ENCODE data around the gene CALML6. TPM values are rescaled to one million over a fixed set of nuclear protein-coding genes. Genes with fewer than 3 reads are reported as not detected.

CALML6 gene
- polyA plus RNA-seq, 2 donors = 0.22 to 0.83 TPM

- WGBS, 2 donors = 67% methylated on average over 29 of the region's 29 CpGs
- H3K27ac ChIP-seq (ENCODE audit: low read depth in 2 of 2, low read length in 1 of 2) = no peak overlapping the region
- no peak overlapping the region for H3K4me3 ChIP-seq (ENCODE audit: low read depth in 1 of 2, low read length in 2 of 2)
Observed at GRCh38 chr1:1922956-1923833, 8.1 kb downstream of the CALML6 start.

GRCh38 chr1:1924386-1924785, 9.3 kb downstream of the CALML6 start:
- Histone ChIP-seq H3K4me1 (ENCODE audit: control insufficient read depth in 2 of 2, insufficient read depth in 2 of 2, low read length in 1 of 2) (peaks cover 0 to 3% of the 10 kb centered on the region in 2 donors), H3K9me3 (ENCODE audit: control insufficient read depth in 2 of 2, insufficient read depth in 1 of 2, low read depth in 1 of 2, low read length in 1 of 2) (peaks cover 0 to 2% of the 10 kb centered on the region in 2 donors), H3K36me3 (ENCODE audit: control insufficient read depth in 2 of 2, insufficient read depth in 2 of 2, low read length in 1 of 2) (no peaks in the 10 kb centered on the region), H3K27me3 (ENCODE audit: control insufficient read depth in 1 of 2, insufficient read depth in 2 of 2, low read length in 2 of 2) (no peaks in the 10 kb centered on the region), H3K27ac (ENCODE audit: low read depth in 2 of 2, low read length in 1 of 2) (no peak overlapping the region), H3K4me3 (ENCODE audit: low read depth in 1 of 2, low read length in 2 of 2) (no peak overlapping the region)
- 36 to 41% methylated on average over 18 of the region's 18 CpGs for WGBS, 2 donors

More at GRCh38 chr1:1922956-1923833, 8.1 kb downstream of the CALML6 start:
- Histone ChIP-seq H3K4me1 (ENCODE audit: control insufficient read depth in 2 of 2, insufficient read depth in 2 of 2, low read length in 1 of 2) (peaks cover 3 to 9% of the 10 kb centered on the region in 2 donors), H3K9me3 (ENCODE audit: control insufficient read depth in 2 of 2, insufficient read depth in 1 of 2, low read depth in 1 of 2, low read length in 1 of 2) (peaks cover 0 to 2% of the 10 kb centered on the region in 2 donors), H3K36me3 (ENCODE audit: control insufficient read depth in 2 of 2, insufficient read depth in 2 of 2, low read length in 1 of 2) (no peaks in the 10 kb centered on the region), H3K27me3 (ENCODE audit: control insufficient read depth in 1 of 2, insufficient read depth in 2 of 2, low read length in 2 of 2) (no peaks in the 10 kb centered on the region)

DNA sequence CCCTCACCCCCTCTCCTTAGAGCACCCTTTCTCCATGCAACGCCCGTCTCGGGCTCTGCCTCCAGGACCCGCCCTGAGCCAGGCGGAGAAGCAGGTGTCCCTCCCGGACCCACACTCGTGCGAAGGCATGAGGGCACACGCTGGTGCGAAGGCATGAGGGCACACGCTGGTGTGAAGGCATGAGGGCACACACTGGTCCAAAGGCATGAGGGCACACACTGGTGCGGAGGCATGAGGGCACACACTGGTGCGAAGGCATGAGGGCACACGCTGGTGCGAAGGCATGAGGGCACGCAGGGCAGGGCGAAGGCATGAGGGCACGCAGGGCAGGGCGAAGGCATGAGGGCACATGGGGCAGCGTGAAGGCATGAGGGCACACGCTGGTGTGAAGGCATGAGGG, 9.8 kb downstream of the CALML6 start:
- WGBS, 2 donors = 82 to 83% methylated on average over 21 of the region's 21 CpGs
- H3K27me3 ChIP-seq (ENCODE audit: control insufficient read depth in 1 of 2, insufficient read depth in 2 of 2, low read length in 2 of 2) = no peaks in the 10 kb centered on the region

DNA sequence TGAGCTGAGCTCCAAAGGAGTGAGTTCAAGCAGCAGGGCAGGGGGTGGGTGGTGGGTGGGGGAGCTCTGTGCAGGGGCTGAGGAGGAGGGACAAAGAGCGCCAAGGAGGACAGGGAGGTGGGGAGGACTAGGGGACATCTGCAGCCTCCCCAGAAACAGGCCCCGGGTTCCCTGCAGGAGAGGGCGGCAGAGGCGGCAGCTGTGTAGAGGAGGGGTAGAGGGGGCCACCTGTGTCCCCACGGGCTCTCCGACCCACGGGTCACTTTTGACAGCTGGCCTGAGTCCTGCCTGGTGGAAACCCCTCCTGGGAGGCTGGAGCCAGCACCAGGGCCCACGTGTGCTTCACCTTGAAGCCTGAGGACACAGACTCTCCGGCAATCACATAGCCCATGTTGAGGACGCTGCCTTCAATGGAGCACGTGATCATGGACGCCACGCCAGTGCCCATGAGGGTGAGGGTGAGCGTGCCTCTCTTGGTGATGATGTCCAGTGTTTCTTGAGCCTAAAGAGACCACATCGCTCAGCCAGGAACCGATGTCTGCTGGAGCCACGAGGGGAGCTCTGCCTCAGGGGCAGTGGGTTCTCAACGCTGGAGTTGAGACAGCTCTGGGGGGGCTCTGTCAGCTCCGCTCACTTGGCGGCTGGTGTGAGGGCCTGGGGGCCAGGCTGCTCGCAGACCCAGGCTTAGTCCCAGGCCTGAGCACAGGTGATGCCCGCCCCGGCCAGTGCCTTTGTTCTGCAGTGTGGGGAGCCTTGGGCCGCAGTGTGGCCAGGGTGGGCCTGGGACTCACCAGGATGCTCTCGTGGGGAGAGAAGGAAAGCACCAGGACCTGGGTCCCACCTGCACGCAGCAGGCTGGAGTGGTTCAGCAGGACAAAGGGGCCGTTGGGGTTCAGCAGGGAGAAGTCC, 10.6 kb downstream of the CALML6 start:
- Histone ChIP-seq H3K36me3 (ENCODE audit: control insufficient read depth in 2 of 2, insufficient read depth in 2 of 2, low read length in 1 of 2) (no peaks in the 10 kb centered on the region), H3K27me3 (ENCODE audit: control insufficient read depth in 1 of 2, insufficient read depth in 2 of 2, low read length in 2 of 2) (no peaks in the 10 kb centered on the region), H3K4me1 (ENCODE audit: control insufficient read depth in 2 of 2, insufficient read depth in 2 of 2, low read length in 1 of 2) (peaks cover 0 to 3% of the 10 kb centered on the region in 2 donors), H3K4me3 (ENCODE audit: low read depth in 1 of 2, low read length in 2 of 2) (no peak overlapping the region), H3K9me3 (ENCODE audit: control insufficient read depth in 2 of 2, insufficient read depth in 1 of 2, low read depth in 1 of 2, low read length in 1 of 2) (peaks cover 0 to 2% of the 10 kb centered on the region in 2 donors), H3K27ac (ENCODE audit: low read depth in 2 of 2, low read length in 1 of 2) (no peak overlapping the region)
- 81 to 82% methylated on average over 27 of the region's 27 CpGs for WGBS, 2 donors

More for the DNA sequence above, 9.8 kb downstream of the CALML6 start:
- Histone ChIP-seq H3K27ac (ENCODE audit: low read depth in 2 of 2, low read length in 1 of 2) (no peak overlapping the region), H3K9me3 (ENCODE audit: control insufficient read depth in 2 of 2, insufficient read depth in 1 of 2, low read depth in 1 of 2, low read length in 1 of 2) (peaks cover 0 to 2% of the 10 kb centered on the region in 2 donors), H3K4me3 (ENCODE audit: low read depth in 1 of 2, low read length in 2 of 2) (no peak overlapping the region), H3K36me3 (ENCODE audit: control insufficient read depth in 2 of 2, insufficient read depth in 2 of 2, low read length in 1 of 2) (no peaks in the 10 kb centered on the region), H3K4me1 (ENCODE audit: control insufficient read depth in 2 of 2, insufficient read depth in 2 of 2, low read length in 1 of 2) (peaks cover 0 to 3% of the 10 kb centered on the region in 2 donors)

GRCh38 chr1:1926346-1926811, 11.3 kb downstream of the CALML6 start:
- 77 to 79% methylated on average over 26 of the region's 26 CpGs for WGBS, 2 donors
- H3K27me3 ChIP-seq (ENCODE audit: control insufficient read depth in 1 of 2, insufficient read depth in 2 of 2, low read length in 2 of 2) = no peaks in the 10 kb centered on the region
- H3K9me3 ChIP-seq (ENCODE audit: control insufficient read depth in 2 of 2, insufficient read depth in 1 of 2, low read depth in 1 of 2, low read length in 1 of 2) = peaks cover 0 to 2% of the 10 kb centered on the region in 2 donors
- H3K36me3 ChIP-seq (ENCODE audit: control insufficient read depth in 2 of 2, insufficient read depth in 2 of 2, low read length in 1 of 2) = no peaks in the 10 kb centered on the region
- H3K4me1 ChIP-seq (ENCODE audit: control insufficient read depth in 2 of 2, insufficient read depth in 2 of 2, low read length in 1 of 2) = peaks cover 0 to 3% of the 10 kb centered on the region in 2 donors
- no peak overlapping the region for H3K4me3 ChIP-seq (ENCODE audit: low read depth in 1 of 2, low read length in 2 of 2)
- no peak overlapping the region for H3K27ac ChIP-seq (ENCODE audit: low read depth in 2 of 2, low read length in 1 of 2)

- H3K36me3 ChIP-seq (ENCODE audit: control insufficient read depth in 2 of 2, insufficient read depth in 2 of 2, low read length in 1 of 2) = no peaks in the 10 kb centered on the region
- peaks cover 0 to 2% of the 10 kb centered on the region in 2 donors for H3K9me3 ChIP-seq (ENCODE audit: control insufficient read depth in 2 of 2, insufficient read depth in 1 of 2, low read depth in 1 of 2, low read length in 1 of 2)
- no peaks in the 10 kb centered on the region for H3K27me3 ChIP-seq (ENCODE audit: control insufficient read depth in 1 of 2, insufficient read depth in 2 of 2, low read length in 2 of 2)
- peaks cover 0 to 3% of the 10 kb centered on the region in 2 donors for H3K4me1 ChIP-seq (ENCODE audit: control insufficient read depth in 2 of 2, insufficient read depth in 2 of 2, low read length in 1 of 2)
- no peak overlapping the region for H3K4me3 ChIP-seq (ENCODE audit: low read depth in 1 of 2, low read length in 2 of 2)
- 70 to 74% methylated on average over 21 of the region's 21 CpGs for WGBS, 2 donors
- H3K27ac ChIP-seq (ENCODE audit: low read depth in 2 of 2, low read length in 1 of 2) = no peak overlapping the region
Observed at GRCh38 chr1:1926886-1927660, 12.0 kb downstream of the CALML6 start.

DNA sequence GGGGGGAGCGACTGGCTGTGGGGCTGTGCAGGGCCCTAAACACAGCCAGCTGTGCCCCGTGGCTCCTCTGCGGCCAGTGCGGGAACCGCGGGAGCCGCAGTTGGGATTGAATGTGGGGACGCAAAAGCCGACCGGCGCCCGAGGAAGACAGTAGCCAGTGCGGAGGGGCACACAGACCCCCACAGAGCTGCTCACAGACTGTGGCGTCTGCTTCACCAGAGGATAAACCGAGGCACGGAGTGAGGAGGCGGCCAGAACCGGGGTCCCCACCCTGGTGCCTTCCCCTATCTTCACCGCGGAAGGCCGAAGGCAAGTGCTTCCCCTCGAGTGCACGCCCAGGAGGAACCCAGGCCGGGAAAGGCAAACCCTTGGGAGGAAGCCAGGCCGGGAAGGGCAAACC, 12.7 kb downstream of the CALML6 start:
- Histone ChIP-seq H3K9me3 (ENCODE audit: control insufficient read depth in 2 of 2, insufficient read depth in 1 of 2, low read depth in 1 of 2, low read length in 1 of 2) (peaks cover 0 to 2% of the 10 kb centered on the region in 2 donors), H3K4me3 (ENCODE audit: low read depth in 1 of 2, low read length in 2 of 2) (no peak overlapping the region), H3K36me3 (ENCODE audit: control insufficient read depth in 2 of 2, insufficient read depth in 2 of 2, low read length in 1 of 2) (no peaks in the 10 kb centered on the region), H3K4me1 (ENCODE audit: control insufficient read depth in 2 of 2, insufficient read depth in 2 of 2, low read length in 1 of 2) (peaks cover 0 to 3% of the 10 kb centered on the region in 2 donors), H3K27ac (ENCODE audit: low read depth in 2 of 2, low read length in 1 of 2) (no peak overlapping the region), H3K27me3 (ENCODE audit: control insufficient read depth in 1 of 2, insufficient read depth in 2 of 2, low read length in 2 of 2) (no peaks in the 10 kb centered on the region)
- 66 to 74% methylated on average over 25 of the region's 25 CpGs for WGBS, 2 donors

- Histone ChIP-seq H3K27me3 (ENCODE audit: control insufficient read depth in 1 of 2, insufficient read depth in 2 of 2, low read length in 2 of 2) (no peaks in the 10 kb centered on the region), H3K27ac (ENCODE audit: low read depth in 2 of 2, low read length in 1 of 2) (no peak overlapping the region), H3K4me1 (ENCODE audit: control insufficient read depth in 2 of 2, insufficient read depth in 2 of 2, low read length in 1 of 2) (peaks cover 0 to 3% of the 10 kb centered on the region in 2 donors), H3K4me3 (ENCODE audit: low read depth in 1 of 2, low read length in 2 of 2) (no peak overlapping the region), H3K9me3 (ENCODE audit: control insufficient read depth in 2 of 2, insufficient read depth in 1 of 2, low read depth in 1 of 2, low read length in 1 of 2) (peaks cover 0 to 2% of the 10 kb centered on the region in 2 donors), H3K36me3 (ENCODE audit: control insufficient read depth in 2 of 2, insufficient read depth in 2 of 2, low read length in 1 of 2) (no peaks in the 10 kb centered on the region)
- 63% methylated on average over 30 to 33 of the region's 34 CpGs for WGBS, 2 donors
Observed at GRCh38 chr1:1928231-1929101, 13.4 kb downstream of the CALML6 start.
